Sigmoid colon (tissue), 7 donors: ENCODE measurements around the gene RNF40. TPM values are rescaled to one million over a fixed set of nuclear protein-coding genes. Genes with fewer than 3 reads are reported as not detected.

Experiments used
- DNase-seq: peaks from one replicate; pipeline ENCODE4 v3.0.0-alpha.2; 2019
- H3K27ac ChIP-seq, 4 donors: fragments of 200-600 bp; sonication (generic); one replicate each; pipeline ENCODE4 v1.5.1; 2016 to 2019; ENCODE audit warnings: mild to moderate bottlenecking in 1 of 4
- H3K27me3 ChIP-seq, 3 donors: fragments of 200-600 bp; sonication (generic); one replicate each; pipeline ENCODE4 v1.5.1; 2019; ENCODE audit warnings: mild to moderate bottlenecking in 1 of 3
- H3K36me3 ChIP-seq, 4 donors: fragments of 200-600 bp; sonication (generic); one replicate each; pipeline ENCODE4 v1.5.1; 2016 to 2019
- H3K4me1 ChIP-seq, 4 donors: fragments of 200-600 bp; sonication (generic); one replicate each; pipeline ENCODE4 v1.5.1; 2017 to 2019
- H3K4me3 ChIP-seq, 4 donors: fragments of 200-600 bp; sonication (generic); one replicate each; pipeline ENCODE4 v1.5.1; 2017 to 2019; ENCODE audit warnings: mild to moderate bottlenecking in 2 of 4, moderate library complexity in 1 of 4
- H3K9me3 ChIP-seq, 4 donors: fragments of 200-600 bp in 3 of 4; sonication (generic) in 3 of 4; one replicate each; pipeline versions ENCODE4 v1.5.1 to v1.6.1; 2013 to 2019
- EP300 ChIP-seq, 4 donors: sonication (generic); formaldehyde crosslinking; IDR thresholded peaks; one replicate each; pipeline ENCODE4 v1.6.1; 2017; ENCODE audit warnings: antibody characterized with exemption in 4 of 4
- POLR2A ChIP-seq, 2 donors: fragments of 450-650 bp; IDR thresholded peaks; one replicate each; pipeline ENCODE4 v1.6.1; 2016; ENCODE audit warnings: antibody characterized with exemption in 2 of 2, mild to moderate bottlenecking in 2 of 2, moderate library complexity in 2 of 2
- POLR2AphosphoS5 ChIP-seq, 4 donors: sonication (generic); formaldehyde crosslinking; IDR thresholded peaks; one replicate each; pipeline ENCODE4 v1.6.1; 2017; ENCODE audit warnings: antibody characterized with exemption in 4 of 4
- WGBS, 2 donors: extraction: QIAGEN DNeasy Blood & Tissue Kit; methylation state at CpG; one replicate each; pipeline ENCODE4 v1.1.7; 2013; 5-methylcytosine and 5-hydroxymethylcytosine counted together
- intact Hi-C: fragments of 100-400 bp; cut with DNase I; formaldehyde crosslinking; loops from one replicate; pipeline ENCODE4 v1.15.1; 2023
- polyA plus RNA-seq, 3 donors: library from polyadenylated mRNA; stranded (reverse); fragments of 200-250 nt; gene quantifications; one replicate each; pipeline ENCODE4 v1.2.3, GENCODE V29; 2013
- total RNA-seq, 4 donors: library from RNA; depleted of rRNA; stranded (reverse); fragments of >200 nt; gene quantifications; one replicate each; pipeline ENCODE4 v1.1.0, GENCODE V29; 2016
- TF ChIP-seq, protein P1 (sequence below), 4 experiments: fragments of 450-650 bp in 3 of 4; fragments of 200-600 bp in 1 of 4; IDR thresholded peaks; one replicate each; pipeline ENCODE4 v1.5.1; 2016 to 2019; ENCODE audit warnings: antibody characterized with exemption in 4 of 4, mild to moderate bottlenecking in 3 of 4, moderate library complexity in 2 of 4
- donor health status: healthy with polysubstance abuse.
- donor health status: Bipolar disorder and iron deficiency.
- donor health status: healthy.

The RNF40 gene
- total and polyA plus RNA-seq, 7 donors = 34.8 to 79.3 (median 49.4) TPM

DNA sequence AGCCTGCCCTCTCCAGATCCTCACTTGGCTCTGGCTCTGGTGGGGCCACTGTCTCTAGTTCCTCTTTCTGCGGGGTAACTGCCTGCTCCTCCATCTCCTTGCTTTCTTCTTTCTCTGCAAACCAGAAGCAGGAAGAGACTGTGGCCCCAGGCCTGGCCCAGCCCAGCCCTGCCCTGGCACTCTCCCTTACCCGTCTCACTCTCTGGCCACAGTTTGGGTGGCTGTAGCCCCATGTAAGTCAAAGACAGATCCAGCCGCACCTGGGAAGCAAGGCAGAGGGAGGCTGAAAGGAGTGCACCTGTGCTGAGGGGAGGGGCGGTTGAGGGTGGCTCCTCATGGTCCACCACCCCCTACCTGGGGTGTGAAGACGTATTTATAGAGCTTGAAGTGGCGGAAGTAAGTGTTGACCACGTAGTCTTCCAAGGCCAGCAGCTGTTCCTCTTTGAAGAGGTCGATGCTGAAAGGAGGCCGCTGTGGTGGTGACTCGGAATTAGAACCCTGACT is 3.1 kb upstream of the RNF40 start:
- Histone ChIP-seq H3K9me3 (no peaks in the 10 kb centered on the region), H3K36me3 (peaks cover 4 to 40% (median 15%) of the 10 kb centered on the region in 4 donors), H3K4me3 (no peak overlapping the region), H3K27ac (peak overlapping the region in 1 of 4 donors; percentile 41), H3K4me1 (peaks cover 0 to 32% (median 27%) of the 10 kb centered on the region in 4 donors), H3K27me3 (no peaks in the 10 kb centered on the region)
- DNase-seq = peak; percentile 66
- TF ChIP-seq, protein P1, sequence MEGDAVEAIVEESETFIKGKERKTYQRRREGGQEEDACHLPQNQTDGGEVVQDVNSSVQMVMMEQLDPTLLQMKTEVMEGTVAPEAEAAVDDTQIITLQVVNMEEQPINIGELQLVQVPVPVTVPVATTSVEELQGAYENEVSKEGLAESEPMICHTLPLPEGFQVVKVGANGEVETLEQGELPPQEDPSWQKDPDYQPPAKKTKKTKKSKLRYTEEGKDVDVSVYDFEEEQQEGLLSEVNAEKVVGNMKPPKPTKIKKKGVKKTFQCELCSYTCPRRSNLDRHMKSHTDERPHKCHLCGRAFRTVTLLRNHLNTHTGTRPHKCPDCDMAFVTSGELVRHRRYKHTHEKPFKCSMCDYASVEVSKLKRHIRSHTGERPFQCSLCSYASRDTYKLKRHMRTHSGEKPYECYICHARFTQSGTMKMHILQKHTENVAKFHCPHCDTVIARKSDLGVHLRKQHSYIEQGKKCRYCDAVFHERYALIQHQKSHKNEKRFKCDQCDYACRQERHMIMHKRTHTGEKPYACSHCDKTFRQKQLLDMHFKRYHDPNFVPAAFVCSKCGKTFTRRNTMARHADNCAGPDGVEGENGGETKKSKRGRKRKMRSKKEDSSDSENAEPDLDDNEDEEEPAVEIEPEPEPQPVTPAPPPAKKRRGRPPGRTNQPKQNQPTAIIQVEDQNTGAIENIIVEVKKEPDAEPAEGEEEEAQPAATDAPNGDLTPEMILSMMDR (IDR thresholded peaks at IDR 0.05) = no peak
- no peak for TF ChIP-seq POLR2AphosphoS5 (IDR thresholded peaks at IDR 0.05)
- TF ChIP-seq EP300 (IDR thresholded peaks at IDR 0.05) = no peak
- no peak for TF ChIP-seq POLR2A (IDR thresholded peaks at IDR 0.05)
- 69 to 85% methylated on average over 10 of the region's 10 CpGs for WGBS, 2 donors
- intact Hi-C loops = no loop called here

DNA sequence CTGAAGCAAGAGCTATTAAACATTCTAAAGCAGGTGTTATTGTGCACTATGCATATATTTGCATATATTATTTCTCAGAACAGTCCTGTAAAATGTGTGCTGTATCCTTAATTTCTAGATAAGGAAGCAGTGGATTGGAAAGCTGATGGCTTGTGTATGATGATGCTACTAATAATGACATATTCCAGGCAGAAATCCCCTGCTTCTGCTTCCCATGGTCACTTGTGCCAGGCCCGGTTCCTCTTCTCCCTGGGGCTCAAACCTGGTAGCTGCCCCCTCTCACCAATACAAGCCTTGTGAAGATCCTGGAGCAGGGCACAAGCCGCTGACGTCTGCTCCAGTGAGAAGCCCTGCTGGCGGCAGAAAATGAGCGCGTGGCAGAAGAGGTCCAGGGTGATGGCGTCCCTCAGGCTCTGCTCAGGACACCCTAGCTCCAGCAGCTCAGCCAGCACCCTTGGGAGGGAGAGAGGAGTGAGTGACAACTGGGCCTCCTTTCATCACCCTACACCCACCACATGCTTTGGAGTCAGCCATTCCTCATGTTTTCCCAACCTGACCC is 2.0 kb upstream of the RNF40 start:
- TF ChIP-seq EP300 (IDR thresholded peaks at IDR 0.05) = no peak
- TF ChIP-seq POLR2A (IDR thresholded peaks at IDR 0.05) = no peak
- TF ChIP-seq, protein P1 (IDR thresholded peaks at IDR 0.05) = no peak
- no peak for TF ChIP-seq POLR2AphosphoS5 (IDR thresholded peaks at IDR 0.05)
- DNase-seq = peak; percentile 61
- Histone ChIP-seq H3K36me3 (peaks cover 11 to 41% (median 20%) of the 10 kb centered on the region in 4 donors), H3K4me3 (no peak overlapping the region), H3K27me3 (no peaks in the 10 kb centered on the region), H3K27ac (no peak overlapping the region), H3K4me1 (peaks cover 0 to 33% (median 31%) of the 10 kb centered on the region in 4 donors), H3K9me3 (no peaks in the 10 kb centered on the region)
- WGBS, 2 donors = 94 to 95% methylated on average over 7 of the region's 7 CpGs
- intact Hi-C loops = loop anchor here (5.0 kb wide), 1 partner anchor 132 kb away; the partner anchor contains the start of gene BCL7C

DNA sequence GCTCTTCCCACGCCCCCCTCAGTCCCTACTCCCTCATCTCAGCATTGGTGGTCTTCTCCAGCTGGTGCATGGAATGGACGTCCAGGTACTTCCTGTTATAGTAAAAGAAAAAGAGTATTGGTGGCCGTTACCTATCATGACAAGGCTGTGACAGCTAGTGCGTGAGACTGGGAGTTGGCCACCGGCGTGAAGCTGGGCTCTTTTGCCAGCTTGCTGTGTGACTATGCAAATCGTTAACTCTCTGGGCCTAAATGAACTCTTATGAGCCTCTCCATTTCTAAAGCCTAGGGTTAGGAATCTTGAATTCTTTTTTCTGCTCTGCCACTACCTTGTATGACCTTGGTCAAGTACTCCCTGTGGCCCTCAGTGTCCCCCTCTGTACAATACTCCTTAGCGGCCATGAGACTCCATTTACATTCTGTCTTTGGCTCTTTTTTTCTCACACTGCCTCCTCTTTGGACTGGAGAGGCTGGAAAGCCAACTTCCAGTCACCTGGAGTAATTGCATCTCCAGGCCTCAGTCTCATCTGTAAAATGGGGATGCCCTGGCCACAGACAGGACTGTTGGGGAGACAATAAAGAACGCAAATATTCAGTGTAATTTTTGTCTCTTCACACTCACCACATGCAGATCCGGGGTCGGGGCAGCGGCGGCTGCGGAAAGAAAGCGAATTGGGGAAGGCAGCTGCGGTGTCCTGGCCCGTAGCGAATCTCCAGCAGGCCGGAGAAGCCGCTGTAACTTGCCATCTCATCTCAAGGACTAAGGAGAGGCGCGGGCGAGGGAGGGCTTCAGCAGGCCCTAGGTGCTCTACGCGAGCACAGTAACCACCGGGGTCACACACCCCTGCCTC is 1.3 kb upstream of the RNF40 start:
- no peak for DNase-seq
- Histone ChIP-seq H3K27ac (peak overlapping the region; percentile 89 to 96 (median 92)), H3K27me3 (no peaks in the 10 kb centered on the region), H3K4me3 (peak overlapping the region; percentile 75 to 95 (median 84)), H3K9me3 (no peaks in the 10 kb centered on the region), H3K36me3 (peaks cover 18 to 42% (median 27%) of the 10 kb centered on the region in 4 donors), H3K4me1 (peaks cover 0 to 33% (median 31%) of the 10 kb centered on the region in 4 donors)
- no peak for TF ChIP-seq POLR2A (IDR thresholded peaks at IDR 0.05)
- intact Hi-C loops = loop anchor here (5.0 kb wide), 1 partner anchor 131 kb away; the partner anchor contains the start of gene BCL7C
- WGBS, 2 donors = 27 to 30% methylated on average over 26 of the region's 26 CpGs

DNA sequence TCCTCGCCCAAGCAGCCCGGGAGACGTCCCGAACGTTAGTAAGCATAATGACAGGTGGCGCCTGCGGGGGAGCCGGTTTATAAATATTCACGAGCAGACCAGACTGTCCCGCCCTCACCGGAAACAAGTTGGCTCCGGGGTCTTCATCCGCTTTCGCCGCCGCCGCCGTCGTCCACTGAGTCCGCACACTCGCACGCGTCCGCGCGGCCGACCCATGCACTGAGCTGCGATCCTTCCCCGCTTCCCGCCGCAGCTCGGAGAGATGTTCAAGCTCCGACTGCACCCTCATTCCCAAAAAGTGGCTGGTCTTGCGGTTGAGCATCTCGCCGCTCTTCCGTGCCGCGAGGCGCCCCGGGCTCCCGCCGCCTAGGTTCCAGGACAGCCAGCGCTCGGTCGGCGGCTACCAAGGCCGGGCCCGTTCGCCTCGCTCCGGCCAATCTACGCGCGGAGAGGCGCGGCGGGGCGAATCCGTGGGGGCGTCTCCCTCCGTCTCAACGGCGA is 645 bp upstream of the RNF40 start:
- 0 to 1% methylated on average over 64 of the region's 64 CpGs for WGBS, 2 donors
- DNase-seq = no peak
- intact Hi-C loops = loop anchor here (5.0 kb wide), 1 partner anchor 131 kb away; the partner anchor contains the start of gene BCL7C
- TF ChIP-seq, protein P1 (IDR thresholded peaks at IDR 0.05) = no peak
- TF ChIP-seq POLR2AphosphoS5 (IDR thresholded peaks at IDR 0.05) = no peak
- TF ChIP-seq EP300 (IDR thresholded peaks at IDR 0.05) = no peak
- TF ChIP-seq POLR2A (IDR thresholded peaks at IDR 0.05) = no peak
- Histone ChIP-seq H3K36me3 (peaks cover 25 to 42% (median 32%) of the 10 kb centered on the region in 4 donors), H3K27me3 (no peaks in the 10 kb centered on the region), H3K9me3 (no peaks in the 10 kb centered on the region), H3K27ac (peak overlapping the region; percentile 89 to 96 (median 92)), H3K4me1 (peaks cover 0 to 33% (median 31%) of the 10 kb centered on the region in 4 donors), H3K4me3 (peak overlapping the region; percentile 75 to 95 (median 84))
